ENCODE results near the gene KRT85. TPM values are rescaled to one million over a fixed set of nuclear protein-coding genes. Genes with fewer than 3 reads are reported as not detected.

KRT85 gene
- total RNA-seq, 2 experiments from 2014 or later = not detected

DNA sequence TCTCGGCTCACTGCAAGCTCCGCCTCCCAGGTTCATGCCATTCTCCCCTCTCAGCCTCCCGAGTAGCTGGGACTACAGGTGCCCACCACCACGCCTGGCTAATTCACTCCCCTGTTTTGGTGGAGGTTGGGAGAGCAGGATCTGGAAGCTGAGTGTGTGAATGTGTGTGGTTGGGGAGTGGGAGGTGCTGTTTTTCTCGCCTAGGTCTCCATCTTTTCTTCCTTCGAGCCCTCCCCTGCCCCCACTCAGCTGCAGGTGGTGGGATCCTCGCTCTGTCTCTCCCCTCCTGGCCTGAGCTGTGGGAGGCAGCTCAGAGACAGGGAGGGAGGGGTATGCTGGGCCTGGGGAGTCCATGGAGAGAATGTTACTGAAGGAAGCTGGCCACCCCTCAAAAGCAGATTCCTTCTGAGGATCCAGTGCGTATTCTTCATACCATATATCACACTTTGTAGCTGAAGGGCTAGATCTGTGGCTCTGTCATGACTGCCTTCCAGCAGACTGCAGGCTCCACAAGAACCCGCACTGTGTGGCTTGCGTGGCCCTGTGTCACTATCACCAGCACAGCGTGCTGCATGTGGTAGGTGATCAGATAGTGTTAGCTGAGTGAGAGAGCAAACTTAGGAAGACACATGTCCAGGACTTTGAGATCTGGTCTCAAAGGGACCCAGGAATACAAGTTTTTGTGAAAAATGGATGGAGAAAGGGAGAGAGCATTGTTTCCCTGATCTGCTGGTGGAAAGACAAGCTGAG is 48.9 kb downstream of the KRT85 start:
- no peaks in the 10 kb centered on the region for H3K4me1 ChIP-seq (ENCODE audit: insufficient read depth, low read length, poor library complexity, severe bottlenecking)
- intact Hi-C loops (cut with micrococcal nuclease; ENCODE audit: unreplicated experiment) = no loop called here
- DNase-seq (ENCODE audit: low spot score) = no peak
- no peak overlapping the region for H2AFZ ChIP-seq (ENCODE audit: low read length)
- no peak for TF ChIP-seq EZH2phosphoT487 (IDR thresholded peaks at IDR 0.05; ENCODE audit: borderline replicate concordance, low read depth, low read length)
- TF ChIP-seq, protein P1, sequence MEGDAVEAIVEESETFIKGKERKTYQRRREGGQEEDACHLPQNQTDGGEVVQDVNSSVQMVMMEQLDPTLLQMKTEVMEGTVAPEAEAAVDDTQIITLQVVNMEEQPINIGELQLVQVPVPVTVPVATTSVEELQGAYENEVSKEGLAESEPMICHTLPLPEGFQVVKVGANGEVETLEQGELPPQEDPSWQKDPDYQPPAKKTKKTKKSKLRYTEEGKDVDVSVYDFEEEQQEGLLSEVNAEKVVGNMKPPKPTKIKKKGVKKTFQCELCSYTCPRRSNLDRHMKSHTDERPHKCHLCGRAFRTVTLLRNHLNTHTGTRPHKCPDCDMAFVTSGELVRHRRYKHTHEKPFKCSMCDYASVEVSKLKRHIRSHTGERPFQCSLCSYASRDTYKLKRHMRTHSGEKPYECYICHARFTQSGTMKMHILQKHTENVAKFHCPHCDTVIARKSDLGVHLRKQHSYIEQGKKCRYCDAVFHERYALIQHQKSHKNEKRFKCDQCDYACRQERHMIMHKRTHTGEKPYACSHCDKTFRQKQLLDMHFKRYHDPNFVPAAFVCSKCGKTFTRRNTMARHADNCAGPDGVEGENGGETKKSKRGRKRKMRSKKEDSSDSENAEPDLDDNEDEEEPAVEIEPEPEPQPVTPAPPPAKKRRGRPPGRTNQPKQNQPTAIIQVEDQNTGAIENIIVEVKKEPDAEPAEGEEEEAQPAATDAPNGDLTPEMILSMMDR (conservative IDR thresholded peaks at IDR 0.05; ENCODE audit: low read length) = no peak
- ChIA-PET POLR2A (no interaction called here), CTCF (ENCODE audit: unreplicated experiment) (interaction anchor here (1.1 kb wide), 1 partner anchor 93 kb away, joined by 3 read pairs; no protein-coding TSS in a partner anchor)
- H3K9me2 ChIP-seq (ENCODE audit: insufficient read depth, low read length) = no peaks in the 10 kb centered on the region
- H3K36me3 ChIP-seq (ENCODE audit: insufficient read depth, low read length) = no peaks in the 10 kb centered on the region
- no peaks in the 10 kb centered on the region for H3K79me2 ChIP-seq (ENCODE audit: insufficient read depth, low read depth, low read length)
- no peaks in the 10 kb centered on the region for H4K20me1 ChIP-seq (ENCODE audit: insufficient read depth, low read length)
- no peaks in the 10 kb centered on the region for H3K9me3 ChIP-seq (ENCODE audit: low read length)
- H3K4me3 ChIP-seq (ENCODE audit: low read depth, low read length, poor library complexity, severe bottlenecking) = no peak overlapping the region
- BruUV-seq (replicated peaks) = no TSS peak
- no peak overlapping the region for H3K4me2 ChIP-seq (ENCODE audit: low read length)
- no peak overlapping the region for H3K27ac ChIP-seq (ENCODE audit: low read depth, low read length, poor library complexity, severe bottlenecking)

DNA sequence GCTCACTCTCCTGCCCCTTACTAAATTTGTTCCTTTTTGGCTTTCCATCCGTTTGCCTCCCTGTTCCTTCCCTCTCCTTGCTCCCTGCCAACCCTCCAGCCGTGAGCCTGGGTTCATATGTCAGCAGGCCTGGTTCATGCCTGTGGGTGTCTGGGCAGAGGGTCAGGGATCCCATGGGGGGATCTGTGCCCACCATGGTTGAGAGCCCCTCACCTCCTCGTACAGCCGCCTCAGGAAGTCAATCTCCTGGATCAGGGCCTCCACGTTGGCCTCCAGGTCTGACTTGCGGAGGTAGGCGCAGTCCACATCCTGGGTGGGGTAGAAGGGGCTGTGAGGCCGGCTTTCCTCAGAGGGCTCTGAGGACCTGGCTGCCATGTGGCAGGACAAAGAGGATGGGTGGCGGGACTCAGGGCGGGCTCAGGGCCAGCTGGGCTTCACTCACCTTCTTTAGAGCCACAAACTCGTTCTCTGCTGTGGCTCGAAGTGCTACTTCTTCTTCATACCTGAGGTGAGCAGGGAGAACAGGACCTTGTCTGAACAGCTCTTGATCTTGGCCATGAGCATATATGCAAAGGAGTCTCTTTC is 49.7 kb downstream of the KRT85 start:
- CTCF ChIA-PET (ENCODE audit: unreplicated experiment) = no interaction called here
- TF ChIP-seq EZH2phosphoT487 (IDR thresholded peaks at IDR 0.05; ENCODE audit: borderline replicate concordance, low read depth, low read length) = no peak
- TF ChIP-seq, protein P1 (conservative IDR thresholded peaks at IDR 0.05; ENCODE audit: low read length) = no peak
- H3K4me2 ChIP-seq (ENCODE audit: low read length) = no peak overlapping the region

DNA sequence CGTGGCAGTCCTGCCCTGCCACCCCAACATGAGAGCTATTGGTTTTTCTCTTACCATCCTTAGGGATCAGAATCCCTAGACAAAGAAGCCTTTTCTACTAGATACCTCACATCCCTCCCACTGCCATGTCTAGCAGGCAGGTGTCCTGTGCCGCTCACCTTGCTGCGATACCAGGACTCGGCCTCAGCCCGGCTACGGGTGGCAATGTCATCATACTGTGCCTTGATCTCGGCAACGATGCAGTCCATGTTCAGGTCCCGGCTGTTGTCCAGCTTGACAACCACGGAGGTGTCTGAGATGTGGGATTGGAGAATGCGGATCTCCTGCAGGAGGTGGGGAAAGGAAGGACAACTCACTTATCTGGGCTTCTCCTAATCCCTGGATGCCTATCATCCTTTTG is 50.6 kb downstream of the KRT85 start:
- CTCF ChIA-PET (ENCODE audit: unreplicated experiment) = no interaction called here
- Histone ChIP-seq H3K9me3 (ENCODE audit: low read length) (no peaks in the 10 kb centered on the region), H3K27ac (ENCODE audit: low read depth, low read length, poor library complexity, severe bottlenecking) (no peak overlapping the region), H3K4me1 (ENCODE audit: insufficient read depth, low read length, poor library complexity, severe bottlenecking) (no peaks in the 10 kb centered on the region), H3K9me2 (ENCODE audit: insufficient read depth, low read length) (no peaks in the 10 kb centered on the region), H4K20me1 (ENCODE audit: insufficient read depth, low read length) (no peaks in the 10 kb centered on the region), H3K4me2 (ENCODE audit: low read length) (no peak overlapping the region), H3K79me2 (ENCODE audit: insufficient read depth, low read depth, low read length) (no peaks in the 10 kb centered on the region), H3K4me3 (ENCODE audit: low read depth, low read length, poor library complexity, severe bottlenecking) (no peak overlapping the region), H3K36me3 (ENCODE audit: insufficient read depth, low read length) (no peaks in the 10 kb centered on the region), H2AFZ (ENCODE audit: low read length) (no peak overlapping the region)
- no peak for DNase-seq (ENCODE audit: low spot score)
- TF ChIP-seq, protein P1 (conservative IDR thresholded peaks at IDR 0.05; ENCODE audit: low read length) = no peak
- TF ChIP-seq EZH2phosphoT487 (IDR thresholded peaks at IDR 0.05; ENCODE audit: borderline replicate concordance, low read depth, low read length) = no peak
- intact Hi-C loops (cut with micrococcal nuclease; ENCODE audit: unreplicated experiment) = no loop called here
- POLR2A ChIA-PET = no interaction called here
- BruUV-seq (replicated peaks) = no TSS peak

More for the DNA sequence above, 49.7 kb downstream of the KRT85 start:
- Histone ChIP-seq H3K4me3 (ENCODE audit: low read depth, low read length, poor library complexity, severe bottlenecking) (no peak overlapping the region), H3K9me3 (ENCODE audit: low read length) (no peaks in the 10 kb centered on the region), H2AFZ (ENCODE audit: low read length) (no peak overlapping the region), H3K27ac (ENCODE audit: low read depth, low read length, poor library complexity, severe bottlenecking) (no peak overlapping the region), H4K20me1 (ENCODE audit: insufficient read depth, low read length) (no peaks in the 10 kb centered on the region), H3K36me3 (ENCODE audit: insufficient read depth, low read length) (no peaks in the 10 kb centered on the region), H3K4me1 (ENCODE audit: insufficient read depth, low read length, poor library complexity, severe bottlenecking) (no peaks in the 10 kb centered on the region), H3K79me2 (ENCODE audit: insufficient read depth, low read depth, low read length) (no peaks in the 10 kb centered on the region), H3K9me2 (ENCODE audit: insufficient read depth, low read length) (no peaks in the 10 kb centered on the region)
- intact Hi-C loops (cut with micrococcal nuclease; ENCODE audit: unreplicated experiment) = no loop called here
- POLR2A ChIA-PET = no interaction called here
- no peak for DNase-seq (ENCODE audit: low spot score)
- BruUV-seq (replicated peaks) = no TSS peak
